Head of caudate nucleus (tissue), 42 donors: ENCODE results near the gene WWOX.

Experiments used
- DNase-seq, 42 donors: peaks; one replicate each; pipeline versions ENCODE4 v3.0.0 to v3.0.0-alpha.2; 2020 to 2021; ENCODE audit warnings: mixed read lengths in 7 of 42
- intact Hi-C: fragments of 100-400 bp; cut with DNase I; formaldehyde crosslinking; loops from one replicate; pipeline ENCODE4 v1.15.0; 2022

The WWOX gene

DNA sequence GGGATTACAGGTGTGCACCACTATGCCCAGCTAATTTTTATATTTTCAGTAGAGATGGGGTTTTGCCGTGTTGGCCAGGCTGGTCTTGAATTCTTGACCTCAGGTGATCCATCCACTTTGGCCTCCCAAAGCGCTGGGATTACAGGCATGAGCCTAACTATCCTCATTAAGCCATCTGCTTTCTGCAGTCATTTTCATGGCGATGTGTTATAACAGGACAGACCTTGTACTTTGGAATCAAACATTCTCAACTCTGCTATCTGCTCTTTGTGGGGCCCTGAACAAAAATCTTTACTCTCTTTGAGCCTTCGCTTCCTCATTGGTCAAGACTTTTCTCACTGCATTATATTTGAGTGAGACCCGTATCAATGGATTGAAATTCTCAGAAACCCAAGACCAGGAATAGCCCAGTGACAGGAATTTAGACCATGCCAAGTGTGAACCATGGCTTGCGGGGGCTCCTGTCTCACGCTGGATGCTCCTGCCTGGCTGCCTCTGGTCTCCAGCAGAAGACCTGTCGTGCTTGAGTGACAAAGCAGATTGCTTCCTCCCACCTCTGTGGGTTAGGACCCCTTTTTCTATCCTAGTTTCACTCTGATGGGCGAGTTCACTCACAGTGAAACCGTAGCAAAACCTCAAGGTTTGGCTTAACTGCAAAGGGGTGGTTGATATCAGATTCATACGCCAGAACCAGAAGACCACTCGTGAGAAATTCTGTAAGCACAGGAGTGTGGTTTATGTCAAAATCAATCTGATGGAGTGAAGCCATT, 982.0 kb downstream of the WWOX start:
- intact Hi-C loops: no loop called here
- DNase-seq: no peak

DNA sequence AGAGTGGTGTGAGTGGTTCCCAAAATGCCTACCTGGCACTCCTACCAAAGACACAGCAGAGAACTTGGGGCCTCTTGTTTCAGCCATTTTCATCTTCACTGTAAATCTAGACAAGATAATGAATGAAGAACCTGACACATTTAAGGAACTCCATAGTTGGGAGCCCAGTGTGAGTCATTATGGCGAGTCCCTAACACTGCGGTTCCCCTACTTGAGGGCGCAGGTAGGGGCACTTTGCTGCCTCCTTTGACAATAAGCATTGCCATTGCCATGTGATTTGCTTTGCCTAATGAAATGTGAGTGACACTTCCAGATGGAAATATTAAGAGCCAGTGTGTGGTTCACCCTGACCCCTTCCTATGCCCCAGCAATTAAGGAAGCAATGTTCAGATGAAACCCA, 983.5 kb downstream of the WWOX start:
- intact Hi-C loops: no loop called here
- no peak for DNase-seq

DNA sequence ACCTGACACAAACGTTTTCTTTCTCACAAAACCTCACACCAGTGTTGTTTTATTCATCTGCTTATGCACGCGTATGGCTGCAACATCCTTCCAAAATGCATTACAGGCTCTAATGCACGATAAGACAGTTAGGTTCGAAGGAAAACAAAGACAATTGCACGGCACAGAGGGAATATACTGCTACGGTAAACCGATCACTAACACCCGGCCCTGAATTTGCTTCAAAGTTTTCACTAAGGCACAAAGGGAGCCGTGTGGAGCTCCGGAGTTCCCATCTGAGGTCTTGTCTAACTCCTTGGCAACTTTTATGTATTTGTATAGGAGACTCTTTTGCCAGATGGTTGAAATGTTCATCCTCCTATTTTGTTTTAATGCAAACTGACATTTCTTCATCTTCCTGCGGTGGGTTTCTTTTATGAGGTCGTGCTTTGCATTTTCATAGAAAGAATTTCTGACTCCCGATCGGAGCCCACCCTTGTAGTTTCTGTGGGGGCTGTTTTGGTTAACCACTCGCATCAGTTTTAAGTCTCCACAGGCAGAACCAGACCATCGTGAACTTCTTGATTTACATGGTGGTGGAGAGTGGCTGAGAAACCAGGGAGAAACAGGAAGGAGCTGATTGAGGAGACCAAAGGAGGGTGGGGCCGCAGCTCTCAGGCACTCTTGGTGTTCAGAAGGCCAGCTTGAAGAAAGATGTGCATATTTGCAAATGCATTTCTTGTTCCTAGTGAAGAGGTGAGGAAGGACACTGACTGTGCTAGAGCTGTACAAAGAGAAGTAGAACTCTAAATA, 984.2 kb downstream of the WWOX start:
- DNase-seq: no peak
- intact Hi-C loops: no loop called here

DNA sequence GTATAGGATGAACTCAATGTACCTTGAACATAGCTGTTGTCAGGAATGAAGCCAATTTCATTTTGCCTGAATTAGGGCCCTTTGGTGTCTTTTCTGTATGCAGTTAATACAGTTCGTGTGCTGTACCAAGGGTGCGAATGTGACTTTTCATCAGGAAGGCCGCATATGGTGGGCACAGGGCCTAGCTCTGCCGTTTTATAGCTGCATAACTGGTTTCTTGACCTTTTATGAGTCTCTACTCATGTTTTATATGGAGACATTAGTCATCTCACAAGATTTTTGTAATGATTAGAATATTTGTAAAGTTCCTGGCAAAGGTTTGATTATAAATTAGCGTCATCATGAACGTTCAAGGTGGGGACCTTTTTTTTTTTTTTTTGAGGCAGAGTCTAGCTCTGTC, 989.5 kb downstream of the WWOX start:
- intact Hi-C loops: no loop called here
- DNase-seq: no peak

DNA sequence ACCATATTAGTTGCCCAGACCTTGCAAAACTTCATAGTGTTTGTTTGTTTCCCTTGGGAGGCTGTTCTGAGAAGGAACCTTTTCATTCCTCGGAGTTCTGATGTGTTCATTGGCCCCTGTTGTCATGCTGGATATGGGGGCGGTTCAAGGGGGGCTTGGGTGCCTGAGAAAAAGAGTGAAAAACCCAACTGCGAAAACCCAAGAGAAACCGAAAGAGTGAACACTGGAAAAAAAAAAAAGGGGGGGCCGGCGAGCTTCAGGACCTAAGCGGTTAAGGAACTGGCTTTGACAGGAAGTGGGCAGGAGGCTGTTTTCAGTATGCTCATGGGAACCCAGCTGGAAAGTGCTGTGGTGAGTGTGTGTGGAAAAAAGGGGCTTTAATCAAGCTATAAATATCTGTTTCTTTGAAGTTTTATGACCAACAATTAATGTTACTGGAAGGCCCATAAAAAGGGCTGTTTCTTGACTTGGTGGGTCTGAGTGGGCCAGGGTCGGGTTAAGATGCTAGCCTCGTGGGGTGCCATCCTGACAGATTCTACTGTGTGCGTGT, 990.4 kb downstream of the WWOX start:
- DNase-seq: peak in 5 of 42 donors; percentile 23 to 37 (median 28)

GRCh38 chr16:79090966-79091365, 991.5 kb downstream of the WWOX start:
- intact Hi-C loops: no loop called here
- no peak for DNase-seq

More for the DNA sequence above, 990.4 kb downstream of the WWOX start:
- intact Hi-C loops: no loop called here

DNA sequence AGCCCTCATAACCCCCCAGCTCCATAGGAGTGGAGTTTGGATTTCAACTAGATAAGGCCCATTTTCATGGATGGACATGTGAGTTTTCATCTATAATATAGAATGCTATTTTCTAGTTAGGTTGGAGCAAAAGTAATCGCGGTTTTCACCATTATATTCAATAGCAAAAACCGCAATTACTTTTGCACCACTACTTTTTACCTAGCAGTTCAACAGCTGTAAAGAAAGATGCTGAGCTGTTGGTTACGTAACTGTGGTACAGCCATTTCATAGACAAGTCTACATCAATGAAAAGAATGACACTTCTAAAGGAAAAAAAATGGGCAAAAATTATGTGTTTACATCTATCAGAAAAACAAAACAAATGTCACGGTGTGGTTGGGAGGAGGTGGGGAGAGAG, 993.4 kb downstream of the WWOX start:
- intact Hi-C loops: no loop called here
- no peak for DNase-seq

DNA sequence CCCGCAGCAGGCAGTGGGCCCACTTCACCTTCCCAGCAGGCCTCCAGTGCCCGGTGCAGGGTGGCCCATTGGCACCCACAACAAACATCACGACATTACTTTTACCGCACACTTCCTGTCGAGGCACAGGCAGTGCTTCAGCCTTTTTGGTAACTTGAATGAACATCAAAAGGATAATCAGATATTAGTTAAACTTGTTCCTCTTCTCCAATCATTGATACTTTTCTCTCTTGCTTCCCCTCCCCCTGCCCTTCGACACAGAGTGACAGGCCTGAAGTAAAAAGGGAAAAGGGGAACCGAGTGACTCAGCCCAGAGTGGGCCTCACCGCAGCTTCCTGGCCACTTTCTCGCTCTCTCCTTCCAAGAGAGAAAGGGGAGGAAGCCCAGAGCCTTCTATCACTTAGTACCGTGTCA, 994.1 kb downstream of the WWOX start:
- DNase-seq: peak in 30 of 42 donors; percentile 7 to 58 (median 36)
- intact Hi-C loops: no loop called here

DNA sequence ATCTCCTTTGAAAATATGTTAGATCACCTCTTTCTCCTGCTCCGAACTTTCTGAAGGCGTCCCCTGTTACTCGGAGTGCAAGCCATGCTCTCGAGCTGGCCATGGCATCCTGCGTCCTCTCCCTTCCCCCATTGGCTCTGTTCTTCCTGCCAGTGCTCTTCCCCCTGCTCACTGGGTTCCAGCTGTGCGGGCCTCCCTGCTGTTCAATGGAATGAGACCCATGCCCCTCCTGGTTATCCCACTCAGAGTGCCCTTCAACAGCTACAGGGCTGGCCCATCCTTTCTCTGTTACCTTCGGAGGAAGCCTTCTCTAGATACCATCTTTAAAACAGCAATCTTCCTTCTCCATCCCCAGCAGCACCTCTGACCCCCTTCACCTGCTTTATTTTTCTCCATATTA, 996.8 kb downstream of the WWOX start:
- DNase-seq: no peak
- intact Hi-C loops: no loop called here

DNA sequence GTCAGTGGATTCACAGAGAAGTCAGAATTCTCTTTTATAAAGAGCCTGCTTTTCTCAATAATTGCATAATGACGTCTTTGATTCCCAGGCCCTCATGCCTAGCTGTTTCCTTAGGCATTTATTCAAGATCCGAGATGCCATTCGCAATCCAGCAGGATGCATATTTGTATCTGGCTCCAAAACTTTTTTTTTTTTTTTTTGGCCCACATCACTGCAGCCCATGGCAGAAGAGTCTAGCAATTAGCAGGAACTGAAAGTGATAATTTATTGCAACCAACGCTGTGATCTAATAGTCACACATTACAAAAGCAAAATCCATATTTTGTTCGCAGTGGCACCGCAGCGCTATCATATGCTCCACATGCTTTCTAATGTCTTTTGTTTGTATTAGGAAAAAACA, 997.7 kb downstream of the WWOX start:
- no peak for DNase-seq
- intact Hi-C loops: no loop called here

DNA sequence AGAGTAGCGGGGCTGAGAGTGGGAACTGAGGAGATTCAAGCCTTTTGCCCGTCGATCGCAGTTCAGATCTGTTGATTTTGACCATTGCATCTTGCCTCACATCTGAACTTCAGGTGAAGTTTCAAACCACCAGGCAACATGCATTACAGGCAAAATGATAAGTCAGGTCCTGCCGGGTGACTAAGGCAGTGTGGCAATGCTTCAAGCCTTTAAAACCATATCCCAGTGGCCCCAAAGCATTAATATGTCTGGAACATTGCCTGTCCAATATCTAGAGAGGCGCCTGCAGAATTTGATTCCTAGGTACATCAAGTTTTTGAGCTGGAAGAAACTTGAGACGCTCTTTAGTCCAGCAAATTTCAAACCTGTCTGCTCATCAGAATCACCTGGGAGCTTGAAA, 998.3 kb downstream of the WWOX start:
- intact Hi-C loops: no loop called here
- no peak for DNase-seq

DNA sequence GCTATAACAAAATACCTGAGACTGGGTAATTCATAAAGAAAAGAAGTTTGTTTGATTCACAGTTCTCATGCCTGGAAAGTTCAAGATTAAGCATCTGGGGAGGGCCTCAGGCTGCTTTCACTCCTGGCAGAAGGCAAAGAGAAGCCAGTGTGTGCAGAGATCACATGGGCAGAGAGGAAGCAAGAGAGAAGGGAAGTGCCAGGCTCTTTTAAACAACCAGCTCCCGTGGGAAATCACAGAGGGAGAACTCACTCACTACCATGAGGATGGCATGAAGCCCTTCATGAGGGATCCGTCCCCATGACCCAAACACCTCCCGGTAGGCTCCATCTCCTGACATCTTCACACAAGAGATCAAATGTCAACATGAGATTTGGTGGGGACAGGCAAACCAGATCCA, 999.5 kb downstream of the WWOX start:
- intact Hi-C loops: no loop called here
- DNase-seq: no peak

GRCh38 chr16:79099716-79100115, 1000.3 kb downstream of the WWOX start:
- DNase-seq: no peak
- intact Hi-C loops: no loop called here

GRCh38 chr16:79100447-79100846, 1001.0 kb downstream of the WWOX start:
- no peak for DNase-seq
- intact Hi-C loops: no loop called here

DNA sequence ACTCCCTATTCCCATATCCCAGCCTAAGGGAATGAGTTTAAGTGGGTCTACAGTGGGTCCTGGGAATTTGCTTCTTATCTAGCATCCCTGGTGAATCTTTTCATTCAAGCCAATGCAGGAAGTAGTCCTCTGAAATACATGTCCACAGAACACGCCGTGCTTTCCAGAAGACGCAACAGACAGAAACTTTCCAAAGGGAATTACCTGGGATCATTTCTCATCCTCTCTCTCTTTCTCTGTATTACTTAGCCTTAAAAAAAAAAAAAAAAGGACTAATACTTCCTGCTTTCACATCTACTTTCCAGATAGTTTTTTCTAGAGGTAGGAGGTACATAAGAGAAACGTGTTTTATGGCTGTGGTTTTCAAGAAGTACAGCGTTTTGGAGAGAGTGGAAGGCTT, 1002.0 kb downstream of the WWOX start:
- DNase-seq: no peak
- intact Hi-C loops: no loop called here

GRCh38 chr16:79104567-79104966, 1005.1 kb downstream of the WWOX start:
- no peak for DNase-seq
- intact Hi-C loops: no loop called here

DNA sequence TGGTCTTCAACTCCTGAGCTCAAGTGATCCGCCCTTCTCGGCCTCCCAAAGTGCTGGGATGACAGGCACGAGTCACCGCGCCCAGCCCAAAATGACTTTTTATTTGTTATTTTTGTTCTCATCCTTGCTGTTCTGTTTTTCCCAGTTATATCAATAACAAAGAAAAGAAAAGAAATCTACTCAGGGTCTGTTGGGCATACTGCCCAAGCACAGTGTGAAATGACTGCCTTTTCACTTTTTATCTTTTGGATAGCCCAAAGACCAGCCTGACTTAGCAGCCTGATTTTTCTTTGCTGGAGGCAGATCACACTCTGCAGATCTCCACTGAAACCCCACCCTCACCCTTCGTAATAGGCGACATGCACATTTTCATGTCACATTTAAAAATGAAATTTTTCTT, 1007.8 kb downstream of the WWOX start:
- intact Hi-C loops: no loop called here

GRCh38 chr16:79109771-79110170, 1010.3 kb downstream of the WWOX start:
- intact Hi-C loops: no loop called here
- DNase-seq: no peak

More for the DNA sequence above, 1007.8 kb downstream of the WWOX start:
- no peak for DNase-seq

DNA sequence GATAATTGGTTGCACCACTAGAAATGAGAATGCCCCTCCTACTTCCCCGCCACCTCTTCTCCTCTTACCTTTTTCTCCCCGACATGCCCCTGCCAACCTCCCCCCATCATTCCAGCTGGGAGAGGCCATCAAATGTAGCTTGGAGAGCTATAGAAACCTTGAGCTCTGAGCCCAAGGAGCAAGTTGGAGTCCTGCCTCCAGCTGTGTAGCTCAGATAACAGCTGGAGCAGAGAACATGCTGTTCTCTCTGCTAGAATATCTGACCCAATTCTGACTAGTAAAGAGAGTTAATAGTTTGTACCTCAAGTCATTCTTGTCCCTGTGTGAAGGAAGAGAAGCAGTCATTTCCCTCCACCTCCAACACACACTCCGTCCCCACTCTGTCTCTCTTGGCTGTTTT, 1010.8 kb downstream of the WWOX start:
- DNase-seq: no peak
- intact Hi-C loops: no loop called here

GRCh38 chr16:79110953-79111352, 1011.5 kb downstream of the WWOX start:
- intact Hi-C loops: no loop called here
- DNase-seq: no peak
